ENCODE measurements around the gene GPX2.

GPX2 gene

DNA sequence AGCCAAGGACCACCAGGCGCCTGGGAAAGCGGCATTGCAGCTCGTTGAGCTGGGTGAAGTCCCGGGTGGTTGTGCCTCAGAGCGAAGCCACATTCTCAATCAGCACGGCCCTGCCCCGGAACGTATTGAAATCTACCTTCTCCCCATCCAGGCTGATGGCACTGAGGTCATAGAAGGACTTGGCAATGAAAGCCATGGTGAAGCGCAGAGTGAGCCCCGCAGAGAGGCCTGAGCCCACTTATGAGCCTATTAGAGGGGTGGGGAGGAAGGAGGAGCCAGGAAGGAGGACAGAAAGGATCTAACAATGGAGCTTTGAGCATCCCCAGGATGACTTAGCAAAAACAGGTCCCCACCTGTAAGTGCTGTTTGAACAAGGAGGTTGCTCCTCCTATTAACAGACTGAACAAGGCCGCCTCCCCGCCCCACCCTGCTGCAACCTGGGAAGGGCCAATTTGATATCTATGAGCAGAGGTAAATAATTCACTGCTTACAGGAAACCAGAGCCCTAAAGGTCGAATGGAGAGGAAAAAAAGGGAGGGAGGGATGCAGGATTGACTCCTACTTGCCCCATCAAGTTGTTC, at the start of gene GPX2:
Gene GPX2 (minus strand): TSS at position 215 of the 581 bp plus-strand sequence. CDS start 19 bp downstream, at position 196.
- no peak for DNase-seq (ENCODE audit: low spot score)

DNA sequence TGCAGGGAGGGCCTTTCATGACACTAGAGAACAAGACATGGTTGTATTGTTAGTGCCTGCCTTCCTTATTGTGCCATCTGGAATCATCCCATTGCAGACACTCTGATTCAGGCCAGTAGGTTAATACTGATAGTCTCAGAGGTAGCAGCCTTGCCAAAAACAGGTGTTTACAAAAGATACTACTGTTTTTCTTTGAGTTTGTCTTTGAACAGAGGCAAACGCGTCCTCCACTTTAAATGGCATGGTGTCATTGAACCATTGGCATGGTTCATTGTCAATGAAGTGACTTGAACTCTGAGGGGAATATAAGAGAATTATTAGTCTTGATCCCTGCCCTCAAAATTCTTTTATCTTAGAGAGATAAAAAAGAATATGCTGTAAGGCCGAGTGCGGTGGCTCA, 48.4 kb upstream of the GPX2 start:
- no peak for DNase-seq (ENCODE audit: low spot score)

GRCh38 chr14:64990296-64990695, 47.8 kb upstream of the GPX2 start:
- peak; percentile 32 for DNase-seq (ENCODE audit: low spot score)

GRCh38 chr14:64987438-64987767, 44.9 kb upstream of the GPX2 start:
- no peak for DNase-seq (ENCODE audit: low spot score)

- DNase-seq (ENCODE audit: low spot score) = peak; percentile 97
Observed at GRCh38 chr14:64986648-64987437, 44.3 kb upstream of the GPX2 start, which contains the start of gene FNTB. Gene FNTB, plus strand, starts transcription at chr14:64986895. Its CDS starts 59 bp downstream, at chr14:64986954.

- peak; percentile 66 for DNase-seq (ENCODE audit: low spot score)
Observed at GRCh38 chr14:64983439-64984310, 41.1 kb upstream of the GPX2 start.

- no peak for DNase-seq (ENCODE audit: low spot score)
Observed at GRCh38 chr14:64979336-64980074, 37.0 kb upstream of the GPX2 start.

- DNase-seq (ENCODE audit: low spot score) = no peak
Observed at GRCh38 chr14:64974563-64974962, 32.0 kb upstream of the GPX2 start.

DNA sequence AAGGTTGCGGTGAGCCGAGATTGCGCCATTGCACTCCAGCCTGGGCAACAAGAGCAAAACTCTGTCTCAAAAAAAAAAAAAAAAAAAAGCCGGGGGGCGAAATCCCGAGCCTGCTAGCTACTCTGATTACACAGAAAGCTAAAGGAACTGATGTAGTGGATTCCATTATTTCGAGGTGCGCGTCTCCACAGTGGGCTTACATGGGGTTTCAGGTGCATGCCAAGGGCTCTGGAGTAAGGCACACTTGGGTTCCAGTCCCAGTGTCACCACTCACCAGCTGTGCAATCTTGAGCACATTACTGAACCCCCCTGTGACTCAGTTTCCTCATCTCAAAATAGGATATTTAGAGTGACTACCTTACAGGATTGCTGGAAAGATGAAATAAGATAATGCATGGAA, 31.3 kb upstream of the GPX2 start:
- DNase-seq (ENCODE audit: low spot score) = no peak

GRCh38 chr14:64973026-64973442, 30.5 kb upstream of the GPX2 start:
- DNase-seq (ENCODE audit: low spot score) = no peak

- DNase-seq (ENCODE audit: low spot score) = peak; percentile 22
Observed at GRCh38 chr14:64971943-64972791, 29.6 kb upstream of the GPX2 start, which contains the start of gene RAB15. Gene RAB15, minus strand, starts transcription at chr14:64972336. Its CDS starts 260 bp downstream, at chr14:64972076.

GRCh38 chr14:64971491-64971942, 29.0 kb upstream of the GPX2 start:
- DNase-seq (ENCODE audit: low spot score) = no peak

- no peak for DNase-seq (ENCODE audit: low spot score)
Observed at GRCh38 chr14:64970776-64971477, 28.4 kb upstream of the GPX2 start.

DNA sequence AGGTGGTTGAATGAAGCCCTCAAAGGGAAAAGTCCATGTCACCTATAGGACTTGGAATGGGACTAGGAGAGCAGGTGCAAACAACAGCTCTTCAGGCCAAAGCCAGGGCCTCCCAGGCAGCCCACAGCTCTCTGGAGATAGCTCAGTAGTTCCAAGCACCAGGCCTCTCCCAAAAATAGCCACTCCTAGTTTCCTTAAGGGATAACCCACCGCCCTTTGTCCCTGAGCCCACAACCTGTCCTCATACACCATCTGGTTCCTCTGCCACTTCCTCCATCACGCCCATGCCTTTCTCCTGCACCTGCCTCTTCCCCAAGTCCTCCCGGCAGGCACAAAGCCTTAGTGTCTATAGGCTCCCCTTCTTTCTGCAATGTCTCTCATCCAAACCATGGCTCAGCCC, 27.5 kb upstream of the GPX2 start:
- DNase-seq (ENCODE audit: low spot score) = no peak

- DNase-seq (ENCODE audit: low spot score) = no peak
Observed at GRCh38 chr14:64968651-64969050, 26.1 kb upstream of the GPX2 start.

DNA sequence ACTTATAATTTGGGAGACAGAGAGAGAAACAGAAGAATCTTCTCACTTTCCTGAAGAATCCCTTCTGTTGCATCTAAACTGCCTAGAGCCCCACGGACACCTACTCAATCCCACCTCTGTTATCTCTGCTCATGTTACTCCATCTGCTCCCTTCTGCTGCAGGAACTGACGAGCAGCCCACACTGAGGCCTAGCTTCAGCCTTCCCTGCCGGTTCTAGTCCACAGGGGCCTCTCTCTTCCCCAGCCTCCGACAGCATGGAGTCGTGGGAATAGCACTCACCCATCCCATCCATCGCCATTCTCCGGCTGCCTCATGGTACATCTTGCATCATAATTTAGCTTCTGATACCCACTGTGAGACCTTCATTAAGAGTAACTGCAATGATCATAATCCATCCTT, 25.6 kb upstream of the GPX2 start:
- no peak for DNase-seq (ENCODE audit: low spot score)

GRCh38 chr14:64966976-64967375, 24.4 kb upstream of the GPX2 start:
- no peak for DNase-seq (ENCODE audit: low spot score)

DNA sequence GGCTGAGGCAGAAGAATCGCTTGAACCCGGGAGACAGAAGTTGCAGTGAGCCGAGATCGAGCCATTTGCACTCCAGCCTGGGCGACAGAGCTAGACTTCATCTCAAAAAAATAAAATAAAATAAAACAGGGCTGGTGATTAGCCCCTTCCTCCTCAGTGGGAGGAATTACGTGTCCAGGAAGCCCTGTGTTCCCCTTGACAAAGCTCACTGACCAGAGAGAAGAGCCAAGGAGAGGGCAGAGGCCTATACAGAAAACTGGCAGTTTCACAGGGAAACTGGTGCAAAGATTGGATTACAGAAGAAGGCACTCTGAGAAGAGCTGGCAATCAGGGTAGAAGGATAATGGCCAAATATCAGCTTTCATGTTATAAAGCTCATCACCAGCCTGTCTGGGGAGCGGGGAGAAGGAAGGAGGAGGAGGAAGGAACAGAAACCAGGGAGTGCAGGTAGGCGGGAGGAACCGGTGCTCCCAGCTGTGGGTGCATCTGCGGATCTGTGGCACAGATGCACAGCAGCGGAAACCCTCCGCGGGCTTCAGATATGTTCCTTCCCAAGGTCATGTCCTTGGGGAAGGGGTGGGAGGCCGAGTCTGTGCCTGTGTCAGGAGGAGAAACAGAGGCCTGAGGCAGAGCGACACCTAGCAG, 22.9 kb upstream of the GPX2 start:
- no peak for DNase-seq (ENCODE audit: low spot score)

GRCh38 chr14:64963611-64964010, 21.1 kb upstream of the GPX2 start:
- no peak for DNase-seq (ENCODE audit: low spot score)

Measured in CD4-positive, alpha-beta T cell treated with Interleukin-2 at 100 ng/mL for 4 hours (primary cell).